Measurements from ENCODE around the gene NAV1.
A peak's percentile ranks its signal among the peaks of the same experiment; 100 is the strongest.
"Not testable (repeated sequence)": the region's sequence is repeated elsewhere in the genome, so short reads cannot be mapped to it uniquely, and the experiment has no call there.

The NAV1 gene

GRCh38 chr1:201545851-201546492 lies 7.0 kb downstream of the NAV1 start:
- DNase-seq: peak; percentile 59

- DNase-seq: not testable (repeated sequence)
These were observed 10.6 kb downstream of the NAV1 start for GRCh38 chr1:201549522-201549921.

GRCh38 chr1:201551096-201551495 lies 12.2 kb downstream of the NAV1 start:
- DNase-seq: no peak

GRCh38 chr1:201551877-201552731 lies 13.2 kb downstream of the NAV1 start:
- no peak for DNase-seq

GRCh38 chr1:201552941-201553351 lies 14.0 kb downstream of the NAV1 start:
- no peak for DNase-seq

GRCh38 chr1:201553496-201554189 lies 14.7 kb downstream of the NAV1 start:
- no peak for DNase-seq

GRCh38 chr1:201554190-201554600 lies 15.3 kb downstream of the NAV1 start:
- DNase-seq: no peak

GRCh38 chr1:201554789-201555592 lies 16.1 kb downstream of the NAV1 start:
- DNase-seq: no peak

GRCh38 chr1:201555593-201555945 lies 16.6 kb downstream of the NAV1 start:
- no peak for DNase-seq

- DNase-seq: no peak
These were observed 18.1 kb downstream of the NAV1 start for GRCh38 chr1:201556841-201557571.

GRCh38 chr1:201557572-201557958 lies 18.6 kb downstream of the NAV1 start:
- DNase-seq: no peak

- peak; percentile 88 for DNase-seq
These were observed 20.8 kb downstream of the NAV1 start for GRCh38 chr1:201559679-201560162.

GRCh38 chr1:201560328-201561194 lies 21.6 kb downstream of the NAV1 start:
- no peak for DNase-seq

GRCh38 chr1:201561195-201561564 lies 22.3 kb downstream of the NAV1 start:
- no peak for DNase-seq

- DNase-seq: no peak
These were observed 22.7 kb downstream of the NAV1 start for GRCh38 chr1:201561601-201562000.

- no peak for DNase-seq
These were observed 23.3 kb downstream of the NAV1 start for GRCh38 chr1:201562257-201562656.

GRCh38 chr1:201562659-201563405 lies 23.9 kb downstream of the NAV1 start:
- DNase-seq: no peak

- no peak for DNase-seq
These were observed 24.5 kb downstream of the NAV1 start for GRCh38 chr1:201563406-201563780.

GRCh38 chr1:201563941-201564340 lies 25.0 kb downstream of the NAV1 start:
- DNase-seq: no peak

GRCh38 chr1:201565024-201565730 lies 26.2 kb downstream of the NAV1 start:
- DNase-seq: no peak
